ENCODE data around the gene TCFL5. TPM values are rescaled to one million over a fixed set of nuclear protein-coding genes. Genes with fewer than 3 reads are reported as not detected.

Gene TCFL5
- total RNA-seq, 6 experiments from 2014 or later, result 19.9 to 25.2 (median 21.1) TPM

DNA sequence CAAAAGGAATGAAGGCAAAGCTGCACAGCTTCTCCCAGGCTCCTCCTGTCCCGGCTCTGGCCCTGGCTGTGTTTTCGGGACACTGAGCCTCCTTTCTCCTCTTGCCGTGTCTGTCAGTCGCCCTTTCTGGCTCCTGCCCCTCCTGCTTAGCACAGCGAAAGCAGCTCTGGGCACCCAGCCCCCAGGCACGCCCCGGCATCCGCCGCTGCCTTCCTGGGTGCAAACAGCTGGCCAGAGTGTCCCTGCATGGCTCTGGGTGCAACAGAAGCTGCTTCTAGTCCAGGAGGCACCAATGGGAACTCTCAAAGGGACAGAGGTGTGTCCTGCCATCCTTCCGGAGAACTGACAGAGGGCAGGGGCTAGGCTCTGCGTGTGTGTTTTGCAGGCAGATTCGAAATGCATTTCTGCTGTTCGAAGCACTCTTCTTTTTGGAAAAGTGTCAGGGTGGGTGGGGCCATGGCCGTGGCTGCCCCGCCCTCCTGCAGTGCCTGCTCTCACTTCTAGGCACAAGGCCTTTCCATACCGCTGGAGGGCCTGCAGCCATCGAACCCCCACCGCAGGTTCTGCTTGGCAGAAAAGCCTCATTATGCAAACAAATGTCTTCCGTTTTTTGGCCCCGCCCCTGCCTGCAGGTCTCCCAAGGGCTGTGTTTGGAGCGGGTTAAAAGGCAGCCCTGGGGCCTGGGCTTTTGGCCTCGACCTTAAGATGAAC, 29.3 kb downstream of the TCFL5 start:
- peaks cover 6% of the 10 kb centered on the region; the same call in 1 of the 2 replicates for H3K4me1 Mint-ChIP-seq (ENCODE audit: low read depth)
- TF ChIP-seq, protein P1, sequence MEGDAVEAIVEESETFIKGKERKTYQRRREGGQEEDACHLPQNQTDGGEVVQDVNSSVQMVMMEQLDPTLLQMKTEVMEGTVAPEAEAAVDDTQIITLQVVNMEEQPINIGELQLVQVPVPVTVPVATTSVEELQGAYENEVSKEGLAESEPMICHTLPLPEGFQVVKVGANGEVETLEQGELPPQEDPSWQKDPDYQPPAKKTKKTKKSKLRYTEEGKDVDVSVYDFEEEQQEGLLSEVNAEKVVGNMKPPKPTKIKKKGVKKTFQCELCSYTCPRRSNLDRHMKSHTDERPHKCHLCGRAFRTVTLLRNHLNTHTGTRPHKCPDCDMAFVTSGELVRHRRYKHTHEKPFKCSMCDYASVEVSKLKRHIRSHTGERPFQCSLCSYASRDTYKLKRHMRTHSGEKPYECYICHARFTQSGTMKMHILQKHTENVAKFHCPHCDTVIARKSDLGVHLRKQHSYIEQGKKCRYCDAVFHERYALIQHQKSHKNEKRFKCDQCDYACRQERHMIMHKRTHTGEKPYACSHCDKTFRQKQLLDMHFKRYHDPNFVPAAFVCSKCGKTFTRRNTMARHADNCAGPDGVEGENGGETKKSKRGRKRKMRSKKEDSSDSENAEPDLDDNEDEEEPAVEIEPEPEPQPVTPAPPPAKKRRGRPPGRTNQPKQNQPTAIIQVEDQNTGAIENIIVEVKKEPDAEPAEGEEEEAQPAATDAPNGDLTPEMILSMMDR (IDR thresholded peaks at IDR 0.05), result no peak
- no peaks in the 10 kb centered on the region for H3K36me3 Mint-ChIP-seq (ENCODE audit: low read depth)
- H3K27ac Mint-ChIP-seq, result no peak overlapping the region
- no peak overlapping the region for H3K4me3 Mint-ChIP-seq
- H3K9me3 Mint-ChIP-seq, result no peaks in the 10 kb centered on the region
- DNase-seq, result no peak
- peaks cover 4% of the 10 kb centered on the region; the same call in 1 of the 2 replicates for H3K27me3 Mint-ChIP-seq (ENCODE audit: insufficient read depth)

DNA sequence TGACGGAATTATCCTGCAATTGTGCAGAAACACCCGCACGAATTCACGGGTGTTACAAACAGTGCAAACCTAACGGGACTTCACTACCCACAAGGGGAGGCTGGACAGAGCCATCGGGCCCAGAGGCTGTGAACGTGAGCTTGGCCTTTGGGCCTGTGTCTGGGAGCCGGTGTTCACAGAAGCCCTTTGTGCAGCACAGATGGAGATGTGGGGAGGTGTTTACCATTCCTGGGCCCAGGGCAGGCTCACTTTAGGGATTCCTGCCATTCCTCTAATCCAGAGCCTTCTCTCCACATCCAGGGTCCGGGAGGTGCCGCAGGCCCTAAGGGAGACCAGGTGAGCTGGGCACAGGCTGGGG, 29.8 kb downstream of the TCFL5 start:
- Mint-ChIP-seq H3K36me3 (ENCODE audit: low read depth) (no peaks in the 10 kb centered on the region), H3K9me3 (no peaks in the 10 kb centered on the region), H3K4me3 (no peak overlapping the region), H3K27me3 (ENCODE audit: insufficient read depth) (peaks cover 4% of the 10 kb centered on the region; the same call in 1 of the 2 replicates), H3K27ac (no peak overlapping the region), H3K4me1 (ENCODE audit: low read depth) (peaks cover 6% of the 10 kb centered on the region; the same call in 1 of the 2 replicates)
- TF ChIP-seq, protein P1 (IDR thresholded peaks at IDR 0.05), result no peak
- DNase-seq, result no peak

DNA sequence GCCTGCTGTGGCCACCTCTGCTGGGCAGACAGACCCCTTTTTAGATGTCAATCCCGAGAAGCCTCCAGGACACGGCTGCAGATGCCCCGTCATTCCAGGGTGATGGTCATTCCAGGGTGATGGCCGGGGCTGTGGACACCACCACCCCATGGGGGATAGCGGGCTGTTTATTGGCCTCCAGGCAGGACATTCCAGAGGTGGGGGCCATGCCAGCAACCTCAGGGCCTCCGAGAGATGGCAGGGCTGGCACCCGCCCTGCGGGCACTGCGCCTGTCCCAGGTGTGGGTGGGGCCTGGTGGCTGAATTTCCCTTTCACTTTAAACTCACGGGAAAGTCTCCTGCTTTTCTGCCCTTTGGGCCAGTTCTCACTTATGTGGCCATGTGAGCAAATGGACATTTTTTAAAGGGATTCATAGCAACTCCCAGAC, 30.2 kb downstream of the TCFL5 start:
- Mint-ChIP-seq H3K4me1 (ENCODE audit: low read depth) (peaks cover 6% of the 10 kb centered on the region; the same call in 1 of the 2 replicates), H3K9me3 (no peaks in the 10 kb centered on the region), H3K27ac (no peak overlapping the region), H3K4me3 (no peak overlapping the region), H3K36me3 (ENCODE audit: low read depth) (no peaks in the 10 kb centered on the region), H3K27me3 (ENCODE audit: insufficient read depth) (peaks cover 4% of the 10 kb centered on the region; the same call in 1 of the 2 replicates)
- no peak for DNase-seq
- TF ChIP-seq, protein P1 (IDR thresholded peaks at IDR 0.05), result no peak

DNA sequence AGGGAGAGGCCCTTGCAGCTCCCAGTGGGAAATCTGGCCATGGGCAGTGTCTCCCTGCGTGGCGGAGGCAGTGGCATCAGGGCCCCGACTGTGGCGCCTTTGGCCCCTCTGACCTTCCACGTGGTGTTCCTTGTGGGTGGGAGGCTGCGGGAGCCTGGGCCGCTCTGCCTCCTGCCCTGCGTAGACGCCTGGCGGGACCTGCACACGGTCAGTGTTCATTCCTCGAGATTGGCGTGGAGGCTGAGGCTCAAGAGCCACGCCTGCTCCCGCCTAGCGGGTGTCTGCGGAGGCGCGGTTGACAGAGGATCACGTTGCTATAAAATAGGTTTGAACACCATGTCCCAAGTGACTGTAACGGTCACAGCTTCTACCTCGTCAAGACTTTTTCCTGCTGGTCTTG, 30.8 kb downstream of the TCFL5 start:
- Mint-ChIP-seq H3K27me3 (ENCODE audit: insufficient read depth) (peaks cover 4% of the 10 kb centered on the region; the same call in 1 of the 2 replicates), H3K36me3 (ENCODE audit: low read depth) (no peaks in the 10 kb centered on the region), H3K4me3 (no peak overlapping the region), H3K27ac (no peak overlapping the region), H3K9me3 (no peaks in the 10 kb centered on the region), H3K4me1 (ENCODE audit: low read depth) (peaks cover 6% of the 10 kb centered on the region; the same call in 1 of the 2 replicates)
- no peak for DNase-seq
- TF ChIP-seq, protein P1 (IDR thresholded peaks at IDR 0.05), result no peak

DNA sequence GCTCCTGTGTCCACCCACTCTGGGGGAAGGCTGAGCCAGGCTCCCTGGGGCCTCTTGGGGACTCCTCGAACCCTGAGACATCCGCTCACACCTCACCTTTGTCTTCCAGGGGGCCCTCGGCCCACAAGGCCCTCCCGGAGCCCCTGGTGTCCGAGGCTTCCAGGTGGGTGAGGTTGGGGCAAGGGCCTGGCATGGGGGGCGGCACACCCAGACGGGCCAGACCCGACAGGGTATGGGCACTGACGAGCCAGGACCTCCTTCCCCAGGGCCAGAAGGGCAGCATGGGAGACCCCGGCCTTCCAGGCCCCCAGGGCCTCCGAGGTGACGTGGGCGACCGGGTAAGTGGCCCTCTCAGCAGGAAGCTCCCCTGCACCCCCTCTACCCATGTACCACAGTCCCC, 31.4 kb downstream of the TCFL5 start:
- Mint-ChIP-seq H3K4me1 (ENCODE audit: low read depth) (peaks cover 6% of the 10 kb centered on the region; the same call in 1 of the 2 replicates), H3K9me3 (no peaks in the 10 kb centered on the region), H3K36me3 (ENCODE audit: low read depth) (no peaks in the 10 kb centered on the region), H3K4me3 (no peak overlapping the region), H3K27ac (no peak overlapping the region), H3K27me3 (ENCODE audit: insufficient read depth) (peaks cover 4% of the 10 kb centered on the region; the same call in 1 of the 2 replicates)
- DNase-seq, result no peak
- TF ChIP-seq, protein P1 (IDR thresholded peaks at IDR 0.05), result no peak

Data from HFFc6 (cell line).